SU-DHL-6 (cell line): ENCODE results near the gene STRA6.

Experiments used
- H2AFZ ChIP-seq: fragments of 200-600 bp; sonication (generic); 2 replicates; pipeline ENCODE4 v1.6.1; 2014; ENCODE audit warnings: low read depth, mild to moderate bottlenecking, moderate library complexity, mixed read lengths, antibody characterized with exemption, low read length; ENCODE audit not compliant: severe bottlenecking
- H3F3A ChIP-seq: fragments of 200-600 bp; shearing (Covaris generic); 2 replicates; pipeline ENCODE4 v1.6.0; 2016; ENCODE audit warnings: antibody characterized with exemption, mild to moderate bottlenecking; ENCODE audit not compliant: insufficient read depth
- H3K27ac ChIP-seq: fragments of 200-600 bp; sonication (generic); 2 replicates; pipeline ENCODE4 v1.5.1; 2016; ENCODE audit warnings: low read depth, mild to moderate bottlenecking, low read length, moderate library complexity, mixed read lengths
- H3K27me3 ChIP-seq: fragments of 200-600 bp; sonication (generic), shearing (Covaris generic); 2 replicates; pipeline ENCODE4 v1.6.0; 2014; ENCODE audit warnings: mild to moderate bottlenecking, low read length
- H3K36me3 ChIP-seq: fragments of 200-600 bp; sonication (generic); 2 replicates; pipeline ENCODE4 v1.6.1; 2014; ENCODE audit warnings: mild to moderate bottlenecking, low read length, mixed read lengths
- H3K4me2 ChIP-seq: fragments of 300-600, 200-600 bp; shearing (Covaris generic), sonication (generic); 2 replicates; pipeline ENCODE4 v1.6.0; 2014; ENCODE audit warnings: low read length, low read depth, mild to moderate bottlenecking; ENCODE audit not compliant: poor library complexity, severe bottlenecking
- H3K4me3 ChIP-seq: fragments of 200-600 bp; sonication (generic); 2 replicates; pipeline ENCODE4 v1.5.1; 2014; ENCODE audit warnings: antibody characterized with exemption, low read length, mild to moderate bottlenecking, mixed read lengths; ENCODE audit not compliant: insufficient read depth, poor library complexity, severe bottlenecking
- H3K79me2 ChIP-seq: fragments of 200-600 bp; sonication (generic); 2 replicates; pipeline ENCODE4 v1.6.1; 2014; ENCODE audit warnings: mild to moderate bottlenecking, low read length, moderate library complexity; ENCODE audit not compliant: insufficient read depth
- H3K9ac ChIP-seq: fragments of 200-600 bp; sonication (generic); 2 replicates; pipeline ENCODE4 v1.7.0; 2014; ENCODE audit warnings: mild to moderate bottlenecking, low read length
- H3K9me2 ChIP-seq: fragments of 200-600 bp; sonication (generic); replicated peaks from 2 replicates; pipeline ENCODE4 v1.6.1; 2014; ENCODE audit warnings: low read length; ENCODE audit not compliant: insufficient read depth
- H3K9me3 ChIP-seq: fragments of 200-600 bp; sonication (generic); 2 replicates; pipeline ENCODE4 v1.6.1; 2014; ENCODE audit warnings: low read length, mixed read lengths; ENCODE audit not compliant: insufficient read depth
- H4K20me1 ChIP-seq: fragments of 200-600 bp; sonication (generic); 2 replicates; pipeline ENCODE4 v1.6.1; 2014; ENCODE audit warnings: low read depth, mild to moderate bottlenecking, antibody characterized with exemption, low read length, moderate library complexity, mixed read lengths
- CTCF ChIP-seq: fragments of 200-600 bp; sonication (generic); IDR thresholded peaks from one replicate; pipeline ENCODE4 v1.5.1; 2017; ENCODE audit warnings: antibody characterized with exemption, mild to moderate bottlenecking, low read length, moderate library complexity; ENCODE audit not compliant: insufficient read depth, poor library complexity, severe bottlenecking
- EZH2phosphoT487 ChIP-seq: fragments of 200-600 bp; sonication (generic), shearing (Covaris generic); conservative IDR thresholded peaks from 2 replicates; pipeline ENCODE4 v1.6.1; 2018; ENCODE audit warnings: mild to moderate bottlenecking, antibody characterized with exemption, low read length, moderate library complexity, mixed read lengths

Gene STRA6

GRCh38 chr15:74199297-74199652 lies 3.3 kb downstream of the STRA6 start:
- Histone ChIP-seq H4K20me1 (no peaks in the 10 kb centered on the region), H3K79me2 (no peaks in the 10 kb centered on the region), H3K9me2 (no peaks in the 10 kb centered on the region), H3K4me3 (no peak overlapping the region), H2AFZ (no peak overlapping the region), H3K36me3 (no peaks in the 10 kb centered on the region), H3K4me2 (no peak overlapping the region), H3K9me3 (no peaks in the 10 kb centered on the region), H3K27ac (no peak overlapping the region), H3K27me3 (no peaks in the 10 kb centered on the region), H3F3A (no peaks in the 10 kb centered on the region), H3K9ac (no peak overlapping the region)
- TF ChIP-seq CTCF: no peak
- no peak for TF ChIP-seq EZH2phosphoT487

GRCh38 chr15:74197176-74197965 lies 5.2 kb downstream of the STRA6 start:
- TF ChIP-seq CTCF (no peak), EZH2phosphoT487 (no peak)
- Histone ChIP-seq H3F3A (no peaks in the 10 kb centered on the region), H4K20me1 (no peaks in the 10 kb centered on the region), H3K27ac (no peak overlapping the region), H3K9me3 (no peaks in the 10 kb centered on the region), H3K79me2 (no peaks in the 10 kb centered on the region), H3K9me2 (no peaks in the 10 kb centered on the region), H3K4me3 (no peak overlapping the region), H3K36me3 (no peaks in the 10 kb centered on the region), H2AFZ (no peak overlapping the region), H3K4me2 (no peak overlapping the region), H3K27me3 (no peaks in the 10 kb centered on the region), H3K9ac (no peak overlapping the region)

GRCh38 chr15:74196175-74196574 lies 6.4 kb downstream of the STRA6 start:
- Histone ChIP-seq H3K27ac (no peak overlapping the region), H3K27me3 (no peaks in the 10 kb centered on the region), H3K4me2 (no peak overlapping the region), H3F3A (no peaks in the 10 kb centered on the region), H2AFZ (no peak overlapping the region), H4K20me1 (no peaks in the 10 kb centered on the region), H3K9me3 (no peaks in the 10 kb centered on the region), H3K79me2 (no peaks in the 10 kb centered on the region), H3K4me3 (no peak overlapping the region), H3K9me2 (no peaks in the 10 kb centered on the region), H3K9ac (no peak overlapping the region), H3K36me3 (no peaks in the 10 kb centered on the region)
- TF ChIP-seq CTCF: no peak
- TF ChIP-seq EZH2phosphoT487: no peak
